ENCODE measurements around the gene TMBIM6.

TMBIM6 gene

GRCh38 chr12:49803693-49804450, 62.5 kb downstream of the TMBIM6 start:
- Histone ChIP-seq H3K18ac (ENCODE audit: low read length) (no peak overlapping the region), H3K23ac (ENCODE audit: low read length) (no peak overlapping the region), H3K4me3 (ENCODE audit: low read depth, low read length) (no peak overlapping the region), H4K8ac (ENCODE audit: low read depth, low read length) (no peak overlapping the region), H4K91ac (ENCODE audit: low read depth, low read length) (no peak overlapping the region), H4K12ac (ENCODE audit: low read depth, low read length) (no peak overlapping the region), H3K27me3 (ENCODE audit: insufficient read depth, low read length) (no peaks in the 10 kb centered on the region), H3K14ac (ENCODE audit: low read length) (no peak overlapping the region), H2AK5ac (ENCODE audit: low read length) (no peak overlapping the region), H3K9me3 (ENCODE audit: insufficient read depth, low read depth, low read length) (peaks cover 5% of the 10 kb centered on the region), H3K79me1 (ENCODE audit: low read length) (peaks cover 9% of the 10 kb centered on the region), H3K4ac (ENCODE audit: low read depth, low read length) (no peak overlapping the region), H3K4me1 (ENCODE audit: control insufficient read depth in 1 of 2, insufficient read depth in 2 of 2, low read length in 2 of 2) (peaks cover 14 to 19% of the 10 kb centered on the region in 2 experiments), H3K36me3 (ENCODE audit: control insufficient read depth in 1 of 2, insufficient read depth in 2 of 2, low read length in 2 of 2) (peaks cover 52 to 59% of the 10 kb centered on the region in 2 experiments), H3K9ac (ENCODE audit: low read length) (no peak overlapping the region), H3K27ac (ENCODE audit: low read depth, low read length) (no peak overlapping the region), H2BK120ac (ENCODE audit: insufficient read depth, low read length, poor library complexity) (no peak overlapping the region), H2AFZ (ENCODE audit: insufficient read depth, low read length, poor library complexity) (no peak overlapping the region), H2BK5ac (ENCODE audit: low read depth, low read length, poor library complexity) (no peak overlapping the region), H2BK12ac (ENCODE audit: low read length) (no peak overlapping the region), H3K4me2 (ENCODE audit: low read length) (no peak overlapping the region), H3K79me2 (ENCODE audit: control insufficient read depth, insufficient read depth, low read length, poor library complexity) (peaks cover 4% of the 10 kb centered on the region)
- WGBS (ENCODE audit: extremely low coverage, insufficient coverage, insufficient read length): no CpG with 5 or more reads among the region's 12 CpGs
- no peak for DNase-seq

GRCh38 chr12:49804821-49805220, 63.5 kb downstream of the TMBIM6 start:
- peaks cover 5% of the 10 kb centered on the region for H3K9me3 ChIP-seq (ENCODE audit: insufficient read depth, low read depth, low read length)
- no peak overlapping the region for H3K27ac ChIP-seq (ENCODE audit: low read depth, low read length)
- H2BK120ac ChIP-seq (ENCODE audit: insufficient read depth, low read length, poor library complexity): no peak overlapping the region
- no peaks in the 10 kb centered on the region for H3K27me3 ChIP-seq (ENCODE audit: insufficient read depth, low read length)
- H2BK5ac ChIP-seq (ENCODE audit: low read depth, low read length, poor library complexity): no peak overlapping the region
- no peak overlapping the region for H3K4me3 ChIP-seq (ENCODE audit: low read depth, low read length)
- H4K8ac ChIP-seq (ENCODE audit: low read depth, low read length): no peak overlapping the region
- H2BK12ac ChIP-seq (ENCODE audit: low read length): no peak overlapping the region
- no peak overlapping the region for H3K4ac ChIP-seq (ENCODE audit: low read depth, low read length)
- peaks cover 18% of the 10 kb centered on the region for H3K79me1 ChIP-seq (ENCODE audit: low read length)
- DNase-seq: no peak
- H3K4me2 ChIP-seq (ENCODE audit: low read length): no peak overlapping the region
- no peak overlapping the region for H4K91ac ChIP-seq (ENCODE audit: low read depth, low read length)
- H3K9ac ChIP-seq (ENCODE audit: low read length): no peak overlapping the region
- no peak overlapping the region for H3K23ac ChIP-seq (ENCODE audit: low read length)
- peaks cover 23 to 28% of the 10 kb centered on the region in 2 experiments for H3K4me1 ChIP-seq (ENCODE audit: control insufficient read depth in 1 of 2, insufficient read depth in 2 of 2, low read length in 2 of 2)
- no peak overlapping the region for H3K14ac ChIP-seq (ENCODE audit: low read length)
- H3K36me3 ChIP-seq (ENCODE audit: control insufficient read depth in 1 of 2, insufficient read depth in 2 of 2, low read length in 2 of 2): peaks cover 46 to 55% of the 10 kb centered on the region in 2 experiments
- H4K12ac ChIP-seq (ENCODE audit: low read depth, low read length): no peak overlapping the region
- no CpG with 5 or more reads among the region's 10 CpGs for WGBS (ENCODE audit: extremely low coverage, insufficient coverage, insufficient read length)
- no peak overlapping the region for H2AK5ac ChIP-seq (ENCODE audit: low read length)
- no peak overlapping the region for H2AFZ ChIP-seq (ENCODE audit: insufficient read depth, low read length, poor library complexity)
- H3K79me2 ChIP-seq (ENCODE audit: control insufficient read depth, insufficient read depth, low read length, poor library complexity): peaks cover 7% of the 10 kb centered on the region
- no peak overlapping the region for H3K18ac ChIP-seq (ENCODE audit: low read length)

- no CpG with 5 or more reads among the region's 5 CpGs for WGBS (ENCODE audit: extremely low coverage, insufficient coverage, insufficient read length)
- no peak overlapping the region for H3K4me3 ChIP-seq (ENCODE audit: low read depth, low read length)
- H3K14ac ChIP-seq (ENCODE audit: low read length): no peak overlapping the region
- no peak overlapping the region for H2AK5ac ChIP-seq (ENCODE audit: low read length)
- H3K9ac ChIP-seq (ENCODE audit: low read length): no peak overlapping the region
- peaks cover 7% of the 10 kb centered on the region for H3K79me2 ChIP-seq (ENCODE audit: control insufficient read depth, insufficient read depth, low read length, poor library complexity)
- peaks cover 43 to 52% of the 10 kb centered on the region in 2 experiments for H3K36me3 ChIP-seq (ENCODE audit: control insufficient read depth in 1 of 2, insufficient read depth in 2 of 2, low read length in 2 of 2)
- no peak overlapping the region for H3K4ac ChIP-seq (ENCODE audit: low read depth, low read length)
- H4K91ac ChIP-seq (ENCODE audit: low read depth, low read length): no peak overlapping the region
- no peak for DNase-seq
- no peak overlapping the region for H4K12ac ChIP-seq (ENCODE audit: low read depth, low read length)
- H3K27me3 ChIP-seq (ENCODE audit: insufficient read depth, low read length): no peaks in the 10 kb centered on the region
- H3K4me1 ChIP-seq (ENCODE audit: control insufficient read depth in 1 of 2, insufficient read depth in 2 of 2, low read length in 2 of 2): peaks cover 29 to 33% of the 10 kb centered on the region in 2 experiments
- H3K27ac ChIP-seq (ENCODE audit: low read depth, low read length): no peak overlapping the region
- H3K23ac ChIP-seq (ENCODE audit: low read length): no peak overlapping the region
- no peak overlapping the region for H2BK120ac ChIP-seq (ENCODE audit: insufficient read depth, low read length, poor library complexity)
- no peak overlapping the region for H3K4me2 ChIP-seq (ENCODE audit: low read length)
- H4K8ac ChIP-seq (ENCODE audit: low read depth, low read length): no peak overlapping the region
- H3K18ac ChIP-seq (ENCODE audit: low read length): no peak overlapping the region
- no peak overlapping the region for H2BK12ac ChIP-seq (ENCODE audit: low read length)
- H2BK5ac ChIP-seq (ENCODE audit: low read depth, low read length, poor library complexity): no peak overlapping the region
- no peak overlapping the region for H2AFZ ChIP-seq (ENCODE audit: insufficient read depth, low read length, poor library complexity)
- H3K79me1 ChIP-seq (ENCODE audit: low read length): peaks cover 19% of the 10 kb centered on the region
- peaks cover 5% of the 10 kb centered on the region for H3K9me3 ChIP-seq (ENCODE audit: insufficient read depth, low read depth, low read length)
Observed at GRCh38 chr12:49805409-49805808, 64.1 kb downstream of the TMBIM6 start.

- Histone ChIP-seq H3K9ac (ENCODE audit: low read length) (no peak overlapping the region), H3K27ac (ENCODE audit: low read depth, low read length) (no peak overlapping the region), H3K36me3 (ENCODE audit: control insufficient read depth in 1 of 2, insufficient read depth in 2 of 2, low read length in 2 of 2) (peaks cover 36 to 44% of the 10 kb centered on the region in 2 experiments), H4K8ac (ENCODE audit: low read depth, low read length) (no peak overlapping the region), H4K12ac (ENCODE audit: low read depth, low read length) (no peak overlapping the region), H3K14ac (ENCODE audit: low read length) (no peak overlapping the region), H2BK120ac (ENCODE audit: insufficient read depth, low read length, poor library complexity) (no peak overlapping the region), H2AK5ac (ENCODE audit: low read length) (no peak overlapping the region), H3K79me2 (ENCODE audit: control insufficient read depth, insufficient read depth, low read length, poor library complexity) (peaks cover 7% of the 10 kb centered on the region), H3K23ac (ENCODE audit: low read length) (no peak overlapping the region), H3K4me3 (ENCODE audit: low read depth, low read length) (no peak overlapping the region), H2BK5ac (ENCODE audit: low read depth, low read length, poor library complexity) (no peak overlapping the region), H3K79me1 (ENCODE audit: low read length) (peaks cover 19% of the 10 kb centered on the region), H3K9me3 (ENCODE audit: insufficient read depth, low read depth, low read length) (peaks cover 2% of the 10 kb centered on the region), H2AFZ (ENCODE audit: insufficient read depth, low read length, poor library complexity) (no peak overlapping the region), H4K91ac (ENCODE audit: low read depth, low read length) (no peak overlapping the region), H2BK12ac (ENCODE audit: low read length) (no peak overlapping the region), H3K18ac (ENCODE audit: low read length) (no peak overlapping the region), H3K4ac (ENCODE audit: low read depth, low read length) (no peak overlapping the region), H3K4me2 (ENCODE audit: low read length) (no peak overlapping the region), H3K4me1 (ENCODE audit: control insufficient read depth in 1 of 2, insufficient read depth in 2 of 2, low read length in 2 of 2) (peaks cover 29 to 33% of the 10 kb centered on the region in 2 experiments), H3K27me3 (ENCODE audit: insufficient read depth, low read length) (no peaks in the 10 kb centered on the region)
- peak; percentile 56 to 77 for DNase-seq
- no CpG with 5 or more reads among the region's 7 CpGs for WGBS (ENCODE audit: extremely low coverage, insufficient coverage, insufficient read length)
Observed at GRCh38 chr12:49806321-49806813, 65.0 kb downstream of the TMBIM6 start.

Measured in trophoblast cell (in vitro differentiated cells and primary cell).